Stimulated activated CD4-positive, alpha-beta T cell treated with anti-CD3 and anti-CD28 coated beads, Interleukin-1b, Interleukin-23, amount 100 ng/mL, for 24 hours (primary cell): ENCODE measurements around the gene NLRP6.
A peak's percentile ranks its signal among the peaks of the same experiment; 100 is the strongest.
"Not testable (repeated sequence)": the region's sequence is repeated elsewhere in the genome, so short reads cannot be mapped to it uniquely, and the experiment has no call there.

ENCODE experiments used
- DNase-seq, 4 experiments: peaks; one replicate each; pipeline ENCODE4 v3.0.0-alpha.2; 2020; ENCODE audit warnings: low read depth in 4 of 4, low spot score in 1 of 4

The NLRP6 gene

GRCh38 chr11:278001-278951, at the start of gene NLRP6:
TSS of gene NLRP6 (plus strand) at chr11:278407. CDS start at chr11:278570, 163 bp downstream.
- DNase-seq = no peak

DNA sequence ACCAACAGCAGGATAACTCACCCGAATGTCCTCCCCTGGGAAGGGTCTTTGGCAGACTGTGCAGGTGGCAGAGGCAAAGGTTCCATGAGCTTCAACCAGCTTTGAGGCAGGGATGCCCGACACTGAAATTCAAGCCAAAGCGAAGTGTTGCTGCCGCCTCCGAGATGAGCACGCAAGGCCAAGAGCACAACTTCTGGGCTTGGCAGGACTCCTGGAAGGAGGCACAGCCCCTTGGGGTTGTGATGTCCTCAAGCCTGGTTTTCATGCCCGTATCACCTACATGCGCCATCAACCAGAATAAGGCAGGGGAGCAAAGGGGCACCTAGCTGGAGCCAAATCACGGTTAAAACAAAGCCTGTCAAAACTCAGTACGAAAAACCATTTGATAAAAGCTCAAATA, 47.8 kb upstream of the NLRP6 start:
- no peak for DNase-seq

DNA sequence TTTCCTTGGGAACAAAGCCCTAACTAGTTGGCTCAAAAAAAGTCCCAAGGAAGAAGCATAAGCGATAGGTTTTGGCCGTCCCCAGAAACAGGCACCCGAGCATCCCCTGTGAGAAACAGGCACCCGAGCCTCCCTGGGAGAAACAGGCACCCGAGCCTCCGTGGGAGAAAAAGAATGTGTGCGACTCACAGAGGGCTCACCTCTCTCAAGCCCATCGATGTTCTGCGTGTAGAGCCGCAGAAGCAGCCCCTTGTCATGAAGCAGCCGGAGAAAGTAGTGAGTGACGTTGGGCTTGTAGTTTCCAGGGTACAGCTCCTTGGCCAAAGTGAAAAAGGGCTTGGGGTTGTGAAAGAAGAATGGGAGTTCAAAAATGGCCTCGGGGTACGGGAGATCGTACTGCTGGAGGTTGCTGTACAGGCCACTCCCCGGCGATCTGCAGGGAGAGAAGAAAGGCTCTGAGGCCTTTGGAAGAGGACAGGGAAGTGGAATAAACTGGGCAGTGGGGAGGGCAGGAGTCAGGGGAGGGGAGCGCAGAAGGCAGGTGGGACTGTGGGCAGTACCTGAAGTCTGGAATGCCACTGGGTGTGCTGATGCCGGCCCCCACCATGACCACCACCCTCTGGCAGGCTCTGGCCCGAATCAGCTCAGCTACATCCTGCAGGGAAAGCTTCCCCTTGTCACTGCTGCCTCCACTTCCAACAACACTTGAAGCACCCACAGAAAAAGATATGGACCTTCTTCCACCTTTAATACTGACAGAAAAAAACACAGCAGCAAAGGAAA, 45.2 kb upstream of the NLRP6 start:
- no peak for DNase-seq

DNA sequence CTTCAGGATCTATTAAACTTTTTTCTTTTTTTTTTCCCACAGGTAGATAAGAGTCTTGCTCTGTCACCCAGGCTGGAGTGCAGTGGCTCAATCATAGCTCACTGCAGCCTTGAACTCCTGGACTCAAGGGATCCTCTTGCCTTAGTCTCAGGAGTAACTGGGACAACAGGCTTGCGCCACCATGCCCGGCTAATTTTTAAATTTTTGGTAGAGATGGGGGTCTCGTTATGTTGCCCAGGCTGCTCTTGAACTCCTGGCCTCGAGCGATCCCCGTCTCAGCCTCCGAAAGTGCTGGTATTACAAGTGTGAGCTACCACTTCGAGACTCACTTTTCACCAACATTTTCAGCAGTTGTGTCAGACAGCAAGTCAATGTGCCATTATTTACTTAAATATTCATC, 43.0 kb upstream of the NLRP6 start:
- no peak for DNase-seq

GRCh38 chr11:235609-235996, 42.6 kb upstream of the NLRP6 start:
- DNase-seq = peak in 2 of 4 experiments; percentile 39 to 72

- DNase-seq = peak; percentile 42 to 74 (median 55)
Observed at GRCh38 chr11:235997-236773, 42.0 kb upstream of the NLRP6 start, which contains the start of gene SIRT3. TSS of gene SIRT3 (minus strand) at chr11:236342. CDS start at chr11:236328, 14 bp downstream.

GRCh38 chr11:236774-237767, 41.1 kb upstream of the NLRP6 start, which contains the start of gene PSMD13:
TSS of gene PSMD13 (plus strand) at chr11:236976. CDS start at chr11:237050, 74 bp downstream.
- peak; percentile 73 to 90 (median 86) for DNase-seq

- not testable (repeated sequence) for DNase-seq
Observed at GRCh38 chr11:238346-238745, 39.9 kb upstream of the NLRP6 start.

GRCh38 chr11:240315-240714, 37.9 kb upstream of the NLRP6 start:
- DNase-seq = no peak

DNA sequence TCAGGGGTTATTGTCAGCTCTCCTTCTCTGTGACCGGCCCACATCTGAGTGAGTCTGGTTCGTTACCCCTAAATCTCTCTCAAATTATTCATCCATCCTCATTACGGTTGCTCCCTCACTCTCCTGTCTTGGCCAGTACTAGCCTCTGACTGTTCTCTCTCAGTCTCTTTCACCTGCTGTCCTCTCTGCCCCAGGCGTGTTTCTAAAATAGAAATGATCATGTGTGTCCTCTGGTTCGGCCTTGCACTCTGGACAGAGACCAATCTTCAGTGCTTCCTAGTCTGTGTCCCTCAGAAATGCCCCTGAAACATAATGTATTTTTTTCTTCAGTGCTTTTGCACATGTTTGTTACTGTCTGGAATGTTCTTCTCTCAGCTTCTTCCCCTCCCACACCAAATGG, 36.6 kb upstream of the NLRP6 start:
- DNase-seq = no peak

DNA sequence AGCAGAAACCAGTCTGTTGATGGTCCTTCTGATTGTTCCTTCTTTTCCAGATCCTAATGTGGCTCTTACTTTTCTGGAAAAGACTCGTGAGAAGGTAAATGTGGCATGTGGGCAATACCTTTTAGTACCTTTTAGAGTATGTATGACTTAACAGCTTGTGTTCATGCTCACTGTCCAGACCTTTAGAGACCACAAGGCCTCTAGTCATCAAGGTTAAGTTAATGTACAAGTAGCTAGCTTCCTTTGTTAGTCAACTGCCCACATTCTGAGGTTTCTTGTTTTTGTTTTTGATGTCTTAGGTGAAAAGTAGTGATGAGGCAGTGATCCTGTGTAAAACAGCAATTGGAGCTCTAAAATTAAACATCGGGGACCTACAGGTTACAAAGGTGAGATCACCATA, 33.8 kb upstream of the NLRP6 start:
- DNase-seq = no peak

GRCh38 chr11:249062-249461, 29.1 kb upstream of the NLRP6 start:
- no peak for DNase-seq

DNA sequence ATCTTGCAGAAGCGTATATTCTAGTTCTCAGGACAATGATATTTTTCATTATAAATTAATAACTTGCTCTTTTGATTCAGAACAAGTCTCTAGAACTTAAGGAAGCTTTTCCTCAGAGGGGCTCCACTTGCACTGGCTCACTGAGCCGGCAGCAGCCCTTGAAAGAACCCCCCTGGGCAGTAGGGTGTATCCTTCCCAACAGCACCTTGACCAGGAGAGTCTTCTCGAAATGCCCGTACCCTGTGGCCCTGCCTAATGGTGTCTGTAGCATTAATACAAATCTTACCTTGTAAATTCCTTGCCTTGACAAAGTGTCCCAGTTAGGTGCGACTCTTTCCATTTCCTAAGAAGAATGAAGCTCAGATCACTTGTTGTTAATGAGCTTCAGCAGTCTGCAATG, 27.9 kb upstream of the NLRP6 start:
- DNase-seq = no peak

GRCh38 chr11:250740-251299, 27.4 kb upstream of the NLRP6 start:
- peak in 3 of 4 experiments; percentile 51 to 67 (median 54) for DNase-seq

- DNase-seq = no peak
Observed at GRCh38 chr11:251550-251949, 26.7 kb upstream of the NLRP6 start.

GRCh38 chr11:252666-253065, 25.5 kb upstream of the NLRP6 start:
- DNase-seq = no peak

- DNase-seq = no peak
Observed at GRCh38 chr11:253160-253885, 24.9 kb upstream of the NLRP6 start.

DNA sequence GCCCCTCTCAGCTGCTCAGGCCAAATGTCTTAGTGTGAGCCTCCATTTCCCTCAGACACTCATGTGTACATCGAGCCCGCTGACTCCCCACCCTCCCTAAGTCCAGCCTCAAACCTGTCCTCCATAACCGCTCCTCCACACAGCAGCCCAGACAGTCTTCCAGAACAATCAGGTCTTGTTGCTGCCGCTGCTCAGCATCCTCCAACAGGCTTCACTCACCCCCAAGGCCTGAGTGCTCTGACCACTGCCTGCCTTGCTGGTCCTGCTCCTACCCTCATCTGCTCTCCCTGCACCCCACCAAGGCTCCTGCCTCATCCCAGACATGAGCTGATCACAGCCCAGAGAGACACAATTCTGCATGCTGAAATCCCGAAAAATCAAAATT, 24.3 kb upstream of the NLRP6 start:
- DNase-seq = no peak

DNA sequence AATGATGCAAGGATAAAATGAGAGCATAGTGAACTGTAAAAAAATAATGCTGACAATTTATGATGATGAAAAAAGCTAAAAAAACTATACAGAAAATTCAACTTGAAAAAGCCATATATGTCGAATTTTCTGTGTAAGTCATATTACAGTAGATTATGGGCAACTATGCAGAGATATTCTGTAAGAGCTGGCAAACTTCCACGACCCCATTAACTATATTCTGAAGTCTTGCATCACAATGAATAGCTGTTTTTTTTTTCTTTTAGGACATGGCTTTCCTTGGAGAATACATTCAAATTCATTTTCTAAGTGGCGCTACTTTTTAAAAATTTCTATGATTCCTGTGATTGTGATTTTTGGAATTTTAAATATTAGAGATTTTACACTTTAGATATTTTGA, 23.0 kb upstream of the NLRP6 start:
- no peak for DNase-seq
